ENCODE measurements around the gene NDUFB2.

The NDUFB2 gene

DNA sequence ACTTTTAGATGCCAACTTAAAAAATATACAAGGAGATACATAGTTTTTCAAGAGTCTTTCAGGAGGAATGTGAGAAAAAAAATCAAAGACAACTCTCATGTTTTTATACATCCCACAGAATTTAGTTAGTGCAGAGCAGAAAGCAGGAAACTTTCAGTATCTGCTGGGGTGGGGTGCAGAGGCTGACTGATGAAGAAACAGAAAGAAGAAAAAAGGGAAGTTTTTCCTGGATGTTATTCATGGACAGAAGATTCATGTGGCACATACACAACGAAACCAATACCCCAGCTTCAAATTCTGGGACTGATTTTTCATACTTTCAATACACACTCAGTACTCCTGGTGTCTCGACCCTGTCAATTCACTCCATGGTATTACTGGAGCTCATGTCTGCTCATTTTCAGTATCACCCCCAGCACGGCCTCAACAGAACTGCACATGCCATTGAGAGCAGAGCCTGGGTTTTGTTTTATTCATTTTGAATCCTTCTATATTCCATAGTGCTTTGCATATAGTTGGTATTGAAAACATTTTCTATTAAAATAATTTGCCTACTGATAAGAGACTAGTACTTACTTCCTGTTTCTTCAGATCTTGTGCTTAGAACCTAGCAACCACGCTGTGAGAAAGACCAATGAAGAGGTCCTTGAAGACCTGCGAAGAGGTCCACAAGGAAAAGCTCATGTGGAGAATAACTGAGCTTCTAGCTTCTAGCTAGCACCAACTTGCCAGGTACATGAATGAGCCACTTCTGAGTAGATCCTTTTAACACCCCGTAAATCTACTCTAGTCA is 49.0 kb downstream of the NDUFB2 start:
- no peak overlapping the region for H3K4me3 ChIP-seq (ENCODE audit: low read length)
- no peak for DNase-seq (ENCODE audit: low read depth)
- TF ChIP-seq, protein P1, sequence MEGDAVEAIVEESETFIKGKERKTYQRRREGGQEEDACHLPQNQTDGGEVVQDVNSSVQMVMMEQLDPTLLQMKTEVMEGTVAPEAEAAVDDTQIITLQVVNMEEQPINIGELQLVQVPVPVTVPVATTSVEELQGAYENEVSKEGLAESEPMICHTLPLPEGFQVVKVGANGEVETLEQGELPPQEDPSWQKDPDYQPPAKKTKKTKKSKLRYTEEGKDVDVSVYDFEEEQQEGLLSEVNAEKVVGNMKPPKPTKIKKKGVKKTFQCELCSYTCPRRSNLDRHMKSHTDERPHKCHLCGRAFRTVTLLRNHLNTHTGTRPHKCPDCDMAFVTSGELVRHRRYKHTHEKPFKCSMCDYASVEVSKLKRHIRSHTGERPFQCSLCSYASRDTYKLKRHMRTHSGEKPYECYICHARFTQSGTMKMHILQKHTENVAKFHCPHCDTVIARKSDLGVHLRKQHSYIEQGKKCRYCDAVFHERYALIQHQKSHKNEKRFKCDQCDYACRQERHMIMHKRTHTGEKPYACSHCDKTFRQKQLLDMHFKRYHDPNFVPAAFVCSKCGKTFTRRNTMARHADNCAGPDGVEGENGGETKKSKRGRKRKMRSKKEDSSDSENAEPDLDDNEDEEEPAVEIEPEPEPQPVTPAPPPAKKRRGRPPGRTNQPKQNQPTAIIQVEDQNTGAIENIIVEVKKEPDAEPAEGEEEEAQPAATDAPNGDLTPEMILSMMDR (IDR thresholded peaks at IDR 0.05; ENCODE audit: insufficient read depth, low read depth, low read length, missing control alignments): no peak

- DNase-seq (ENCODE audit: low read depth): no peak
Observed at GRCh38 chr7:140746751-140747150, 50.2 kb downstream of the NDUFB2 start.

GRCh38 chr7:140752533-140752932 is 56.0 kb downstream of the NDUFB2 start:
- H3K4me3 ChIP-seq (ENCODE audit: low read length): no peak overlapping the region
- TF ChIP-seq, protein P1 (IDR thresholded peaks at IDR 0.05; ENCODE audit: insufficient read depth, low read depth, low read length, missing control alignments): no peak
- DNase-seq (ENCODE audit: low read depth): no peak

More at GRCh38 chr7:140746751-140747150, 50.2 kb downstream of the NDUFB2 start:
- TF ChIP-seq, protein P1 (IDR thresholded peaks at IDR 0.05; ENCODE audit: insufficient read depth, low read depth, low read length, missing control alignments): no peak
- no peak overlapping the region for H3K4me3 ChIP-seq (ENCODE audit: low read length)

- TF ChIP-seq, protein P1 (IDR thresholded peaks at IDR 0.05; ENCODE audit: insufficient read depth, low read depth, low read length, missing control alignments): no peak
- H3K4me3 ChIP-seq (ENCODE audit: low read length): no peak overlapping the region
- no peak for DNase-seq (ENCODE audit: low read depth)
Observed at GRCh38 chr7:140754506-140754905, 58.0 kb downstream of the NDUFB2 start.
